ENCODE results near the gene STK32B. TPM values are rescaled to one million over a fixed set of nuclear protein-coding genes. Genes with fewer than 3 reads are reported as not detected.
"Not testable (repeated sequence)": the region's sequence is repeated elsewhere in the genome, so short reads cannot be mapped to it uniquely, and the experiment has no call there.

The STK32B gene
- total RNA-seq, 2 experiments from 2014 or later, result not detected

- ATAC-seq (no peak), DNase-seq (no peak)
- no peak overlapping the region for H3K4me3 Mint-ChIP-seq
- intact Hi-C loops (cut with micrococcal nuclease), result no loop called here
- TF ChIP-seq CTCF (IDR thresholded peaks at IDR 0.05), result no peak
- H3K27me3 Mint-ChIP-seq, result no peaks in the 10 kb centered on the region
- peaks cover 2% of the 10 kb centered on the region for H3K9me3 Mint-ChIP-seq
- H3K27ac Mint-ChIP-seq, result no peak overlapping the region
- ChIA-PET CTCF (no interaction called here), POLR2A (interaction anchor here (0.6 kb wide), 1 partner anchor 983 kb away, joined by 3 read pairs; no protein-coding TSS in a partner anchor)
- no peaks in the 10 kb centered on the region for H3K36me3 Mint-ChIP-seq (ENCODE audit: low read depth)
- H3K4me1 Mint-ChIP-seq (ENCODE audit: low read depth), result no peaks in the 10 kb centered on the region
Measured at GRCh38 chr4:5433196-5433595, 381.9 kb downstream of the STK32B start.

GRCh38 chr4:5435201-5435600, 383.9 kb downstream of the STK32B start:
- POLR2A ChIA-PET, result no interaction called here
- no peaks in the 10 kb centered on the region for H3K27me3 Mint-ChIP-seq

GRCh38 chr4:5435823-5436222, 384.5 kb downstream of the STK32B start:
- ChIA-PET CTCF (interaction anchor here (1.1 kb wide), 1 partner anchor 23 kb away, joined by 3 read pairs; no protein-coding TSS in a partner anchor), POLR2A (no interaction called here)
- H3K4me3 Mint-ChIP-seq, result no peak overlapping the region
- no peaks in the 10 kb centered on the region for H3K27me3 Mint-ChIP-seq
- TF ChIP-seq CTCF (IDR thresholded peaks at IDR 0.05), result no peak
- H3K9me3 Mint-ChIP-seq, result no peaks in the 10 kb centered on the region
- no peak overlapping the region for H3K27ac Mint-ChIP-seq
- H3K36me3 Mint-ChIP-seq (ENCODE audit: low read depth), result no peaks in the 10 kb centered on the region
- intact Hi-C loops (cut with micrococcal nuclease), result no loop called here
- no peak for ATAC-seq
- H3K4me1 Mint-ChIP-seq (ENCODE audit: low read depth), result no peaks in the 10 kb centered on the region
- no peak for DNase-seq

More at GRCh38 chr4:5435201-5435600, 383.9 kb downstream of the STK32B start:
- no peak for DNase-seq
- no peaks in the 10 kb centered on the region for H3K4me1 Mint-ChIP-seq (ENCODE audit: low read depth)
- no peaks in the 10 kb centered on the region for H3K9me3 Mint-ChIP-seq
- intact Hi-C loops (cut with micrococcal nuclease), result no loop called here
- H3K27ac Mint-ChIP-seq, result no peak overlapping the region
- no peak overlapping the region for H3K4me3 Mint-ChIP-seq
- H3K36me3 Mint-ChIP-seq (ENCODE audit: low read depth), result no peaks in the 10 kb centered on the region
- CTCF ChIA-PET, result no interaction called here
- no peak for ATAC-seq
- TF ChIP-seq CTCF (IDR thresholded peaks at IDR 0.05), result no peak

GRCh38 chr4:5443976-5444802, 392.9 kb downstream of the STK32B start:
- intact Hi-C loops (cut with micrococcal nuclease); H3K27ac Mint-ChIP-seq; H3K36me3 Mint-ChIP-seq (ENCODE audit: low read depth); H3K4me1 Mint-ChIP-seq (ENCODE audit: low read depth); ATAC-seq; H3K9me3 Mint-ChIP-seq; CTCF ChIA-PET; H3K4me3 Mint-ChIP-seq; DNase-seq; H3K27me3 Mint-ChIP-seq; POLR2A ChIA-PET: not testable (repeated sequence)

GRCh38 chr4:5444918-5445517, 393.7 kb downstream of the STK32B start:
- Mint-ChIP-seq H3K27me3 (no peaks in the 10 kb centered on the region), H3K9me3 (no peaks in the 10 kb centered on the region), H3K27ac (no peak overlapping the region), H3K36me3 (ENCODE audit: low read depth) (no peaks in the 10 kb centered on the region), H3K4me3 (no peak overlapping the region), H3K4me1 (ENCODE audit: low read depth) (no peaks in the 10 kb centered on the region)
- no peak for DNase-seq
- intact Hi-C loops (cut with micrococcal nuclease), result no loop called here
- ChIA-PET POLR2A (no interaction called here), CTCF (no interaction called here)
- ATAC-seq, result no peak
- no peak for TF ChIP-seq CTCF (IDR thresholded peaks at IDR 0.05)

All from activated CD8-positive, alpha-beta T cell treated with anti-CD3 and anti-CD28 coated beads for 36 hours (primary cell).